GM06990 (cell line): Measurements from ENCODE around the gene DCTN4.

Experiments used
- DNase-seq: peaks from one replicate; pipeline ENCODE4 v3.0.0-alpha.2; 2011; ENCODE audit not compliant: insufficient read length; ENCODE audit errors: extremely low read depth
- H3K27me3 ChIP-seq: replicated peaks from 2 replicates; pipeline ENCODE4 v1.6.0; 2011; ENCODE audit warnings: low read length; ENCODE audit not compliant: control insufficient read depth, insufficient read depth
- H3K36me3 ChIP-seq: 2 replicates; pipeline ENCODE4 v1.5.1; 2011; ENCODE audit warnings: low read length; ENCODE audit not compliant: control insufficient read depth, insufficient read depth
- H3K4me3 ChIP-seq: replicated peaks from 2 replicates; pipeline ENCODE4 v1.5.1; 2011; ENCODE audit warnings: low read depth, mild to moderate bottlenecking, control low read depth, low read length
- TF ChIP-seq, protein P1 (sequence below): IDR thresholded peaks from 2 replicates; pipeline ENCODE4 v1.5.1; 2011; ENCODE audit warnings: low read length, control low read depth, mild to moderate bottlenecking, inconsistent platforms; ENCODE audit not compliant: insufficient read depth, poor library complexity, severe bottlenecking

Gene DCTN4

DNA sequence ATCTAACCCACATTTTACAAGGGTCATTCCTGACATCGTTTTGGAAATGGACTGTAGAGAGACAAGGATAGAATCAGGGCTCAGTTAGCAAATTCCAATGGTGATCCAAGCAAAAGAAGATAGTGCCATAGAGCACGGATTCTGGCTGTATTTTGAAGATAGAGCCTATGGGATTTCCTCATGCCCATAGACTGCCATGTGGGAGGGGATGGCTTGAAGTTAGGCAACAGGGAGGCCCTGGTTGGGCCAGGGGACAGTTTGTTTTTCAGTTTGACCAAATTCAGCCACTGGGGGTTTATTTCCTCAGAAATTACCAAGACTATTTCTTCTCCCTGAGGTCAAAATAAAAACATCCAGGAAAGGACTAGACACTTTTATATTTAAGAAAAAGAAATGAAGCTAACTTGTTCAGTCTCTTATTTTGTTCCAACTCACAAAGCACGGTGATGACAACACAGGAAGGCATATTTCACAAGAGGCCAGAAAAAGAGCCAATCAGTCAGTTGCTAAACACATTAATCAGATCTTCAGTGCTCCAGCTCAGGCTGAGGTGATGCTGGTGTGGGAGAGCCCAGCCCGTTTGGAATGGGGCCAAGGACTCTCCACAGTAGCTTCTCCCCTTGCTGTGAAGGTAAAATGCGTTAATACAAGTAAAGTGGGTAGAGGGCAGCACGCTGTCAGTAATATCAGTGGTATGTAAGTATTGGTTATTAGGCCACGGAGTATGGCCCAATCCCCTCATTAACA lies 4.4 kb upstream of the DCTN4 start:
- TF ChIP-seq, protein P1, sequence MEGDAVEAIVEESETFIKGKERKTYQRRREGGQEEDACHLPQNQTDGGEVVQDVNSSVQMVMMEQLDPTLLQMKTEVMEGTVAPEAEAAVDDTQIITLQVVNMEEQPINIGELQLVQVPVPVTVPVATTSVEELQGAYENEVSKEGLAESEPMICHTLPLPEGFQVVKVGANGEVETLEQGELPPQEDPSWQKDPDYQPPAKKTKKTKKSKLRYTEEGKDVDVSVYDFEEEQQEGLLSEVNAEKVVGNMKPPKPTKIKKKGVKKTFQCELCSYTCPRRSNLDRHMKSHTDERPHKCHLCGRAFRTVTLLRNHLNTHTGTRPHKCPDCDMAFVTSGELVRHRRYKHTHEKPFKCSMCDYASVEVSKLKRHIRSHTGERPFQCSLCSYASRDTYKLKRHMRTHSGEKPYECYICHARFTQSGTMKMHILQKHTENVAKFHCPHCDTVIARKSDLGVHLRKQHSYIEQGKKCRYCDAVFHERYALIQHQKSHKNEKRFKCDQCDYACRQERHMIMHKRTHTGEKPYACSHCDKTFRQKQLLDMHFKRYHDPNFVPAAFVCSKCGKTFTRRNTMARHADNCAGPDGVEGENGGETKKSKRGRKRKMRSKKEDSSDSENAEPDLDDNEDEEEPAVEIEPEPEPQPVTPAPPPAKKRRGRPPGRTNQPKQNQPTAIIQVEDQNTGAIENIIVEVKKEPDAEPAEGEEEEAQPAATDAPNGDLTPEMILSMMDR = no peak
- no peak for DNase-seq

DNA sequence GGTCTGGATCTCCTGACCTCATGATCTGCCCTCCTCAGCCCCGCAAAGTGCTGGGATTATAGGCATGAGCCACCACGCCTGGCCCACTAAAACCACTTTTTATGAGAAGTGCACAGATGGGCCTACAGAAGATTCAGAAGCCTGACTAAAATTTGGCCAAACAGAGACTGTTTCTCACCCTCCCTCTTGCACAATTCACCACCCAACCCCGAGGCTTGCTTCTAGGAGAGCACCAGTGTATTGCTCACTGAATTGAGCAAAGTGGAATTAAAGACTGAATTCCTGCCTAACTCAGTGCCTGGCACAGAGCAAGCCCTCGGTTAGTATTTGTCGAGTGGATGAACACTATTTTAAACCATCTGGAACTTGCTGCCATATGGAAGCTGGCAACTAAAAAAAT lies 3.4 kb upstream of the DCTN4 start:
- DNase-seq = no peak
- Histone ChIP-seq H3K27me3 (no peaks in the 10 kb centered on the region), H3K36me3 (no peaks in the 10 kb centered on the region), H3K4me3 (no peak overlapping the region)
- TF ChIP-seq, protein P1 = no peak

More for the DNA sequence above, 4.4 kb upstream of the DCTN4 start:
- no peaks in the 10 kb centered on the region for H3K27me3 ChIP-seq
- no peaks in the 10 kb centered on the region for H3K36me3 ChIP-seq
- H3K4me3 ChIP-seq = no peak overlapping the region

DNA sequence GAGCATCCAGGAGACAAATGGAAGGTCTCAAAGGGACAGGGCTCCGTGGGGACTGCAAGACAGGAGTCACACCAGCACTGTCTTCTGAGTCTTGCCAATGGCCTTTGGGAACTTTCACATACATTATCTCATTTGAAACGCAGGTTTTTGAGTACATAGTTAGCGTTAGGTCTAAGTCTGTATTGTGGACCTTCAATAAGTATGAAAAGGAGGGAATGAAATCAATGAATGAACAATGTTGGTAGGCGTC lies 442 bp upstream of the DCTN4 start:
- DNase-seq = no peak
- TF ChIP-seq, protein P1 = no peak
- Histone ChIP-seq H3K4me3 (peak overlapping the region; percentile 92), H3K36me3 (no peaks in the 10 kb centered on the region), H3K27me3 (no peaks in the 10 kb centered on the region)

DNA sequence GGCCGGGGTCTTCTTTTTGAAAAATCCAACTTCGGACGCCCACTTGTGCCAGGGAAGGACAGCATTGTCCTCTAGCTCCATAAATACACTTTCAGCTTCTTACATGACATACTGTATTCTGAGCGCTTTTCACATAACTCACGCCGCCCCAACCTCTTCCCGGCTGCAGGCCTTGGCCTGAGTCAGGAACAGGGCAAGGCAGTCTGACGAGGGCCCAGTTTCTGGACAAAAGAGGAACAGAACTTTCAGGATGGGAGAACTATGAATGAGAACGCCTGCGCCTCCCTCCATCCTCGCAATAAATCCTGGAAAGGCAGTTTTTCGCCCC lies 650 bp downstream of the DCTN4 start:
- no peaks in the 10 kb centered on the region for H3K27me3 ChIP-seq
- TF ChIP-seq, protein P1 = no peak
- no peaks in the 10 kb centered on the region for H3K36me3 ChIP-seq
- H3K4me3 ChIP-seq = peak overlapping the region; percentile 92
- no peak for DNase-seq

DNA sequence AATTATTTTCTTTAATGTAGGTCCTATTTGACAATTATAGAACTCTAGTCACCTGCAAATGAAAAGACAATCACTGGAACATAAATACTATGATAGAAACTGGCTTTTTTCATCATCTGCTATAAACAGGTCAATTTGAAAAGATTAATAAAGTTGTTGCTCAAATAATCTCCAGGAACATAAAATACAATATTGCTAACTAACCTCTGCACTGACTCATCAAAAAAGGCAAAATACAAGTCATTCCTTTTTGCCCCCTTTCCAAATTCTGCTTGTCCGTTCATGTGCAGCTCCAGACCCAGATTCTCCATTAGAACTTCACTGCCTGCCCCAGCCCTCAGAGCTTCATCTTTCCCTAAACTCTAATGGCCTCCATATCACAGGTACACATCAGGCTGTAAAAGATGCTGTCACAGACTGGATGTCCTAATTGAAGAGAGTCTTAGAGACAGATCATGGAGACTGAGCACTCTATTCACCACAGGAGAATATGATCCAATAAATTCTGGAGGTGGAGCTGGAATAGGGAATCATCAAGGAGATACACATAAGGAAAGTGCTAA lies 1.6 kb downstream of the DCTN4 start:
- Histone ChIP-seq H3K36me3 (no peaks in the 10 kb centered on the region), H3K27me3 (no peaks in the 10 kb centered on the region), H3K4me3 (peak overlapping the region; percentile 92)
- DNase-seq = no peak
- TF ChIP-seq, protein P1 = no peak

DNA sequence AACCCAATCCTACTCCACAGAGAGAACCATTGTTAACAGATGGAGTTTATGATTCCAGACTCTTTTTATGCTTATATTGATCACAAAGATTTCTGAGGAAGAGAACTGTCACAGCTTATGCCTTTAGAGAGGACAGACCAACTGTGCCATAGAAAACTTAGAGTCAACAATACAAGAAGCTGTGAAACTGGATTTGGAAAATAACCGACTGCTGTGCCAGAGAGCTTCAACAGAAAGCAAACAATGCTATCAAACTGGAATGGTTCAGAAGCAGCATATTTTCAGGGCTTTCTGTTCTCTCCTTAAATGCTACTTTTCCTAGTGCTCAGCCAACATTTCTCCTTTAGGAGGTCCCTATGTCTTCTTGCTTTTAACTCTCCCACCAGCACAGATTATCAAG lies 5.0 kb downstream of the DCTN4 start:
- Histone ChIP-seq H3K36me3 (no peaks in the 10 kb centered on the region), H3K27me3 (no peaks in the 10 kb centered on the region), H3K4me3 (no peak overlapping the region)
- TF ChIP-seq, protein P1 = no peak
- DNase-seq = no peak
